ENCODE data around the gene SLX9. TPM values are rescaled to one million over a fixed set of nuclear protein-coding genes. Genes with fewer than 3 reads are reported as not detected.

SLX9 gene
- total RNA-seq, 3 donors from 2014 or later: 15.8 to 17.7 (median 17.0) TPM

- no peaks in the 10 kb centered on the region for H3K9me3 ChIP-seq
- H3K27me3 ChIP-seq: no peaks in the 10 kb centered on the region
- peaks cover 0 to 8% of the 10 kb centered on the region in 2 donors for H3K4me1 ChIP-seq
- DNase-seq (ENCODE audit: low spot score in 2 of 2): no peak
- H3K36me3 ChIP-seq: no peaks in the 10 kb centered on the region
- TF ChIP-seq, protein P1, sequence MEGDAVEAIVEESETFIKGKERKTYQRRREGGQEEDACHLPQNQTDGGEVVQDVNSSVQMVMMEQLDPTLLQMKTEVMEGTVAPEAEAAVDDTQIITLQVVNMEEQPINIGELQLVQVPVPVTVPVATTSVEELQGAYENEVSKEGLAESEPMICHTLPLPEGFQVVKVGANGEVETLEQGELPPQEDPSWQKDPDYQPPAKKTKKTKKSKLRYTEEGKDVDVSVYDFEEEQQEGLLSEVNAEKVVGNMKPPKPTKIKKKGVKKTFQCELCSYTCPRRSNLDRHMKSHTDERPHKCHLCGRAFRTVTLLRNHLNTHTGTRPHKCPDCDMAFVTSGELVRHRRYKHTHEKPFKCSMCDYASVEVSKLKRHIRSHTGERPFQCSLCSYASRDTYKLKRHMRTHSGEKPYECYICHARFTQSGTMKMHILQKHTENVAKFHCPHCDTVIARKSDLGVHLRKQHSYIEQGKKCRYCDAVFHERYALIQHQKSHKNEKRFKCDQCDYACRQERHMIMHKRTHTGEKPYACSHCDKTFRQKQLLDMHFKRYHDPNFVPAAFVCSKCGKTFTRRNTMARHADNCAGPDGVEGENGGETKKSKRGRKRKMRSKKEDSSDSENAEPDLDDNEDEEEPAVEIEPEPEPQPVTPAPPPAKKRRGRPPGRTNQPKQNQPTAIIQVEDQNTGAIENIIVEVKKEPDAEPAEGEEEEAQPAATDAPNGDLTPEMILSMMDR (IDR thresholded peaks at IDR 0.05): no peak
- TF ChIP-seq POLR2A (IDR thresholded peaks at IDR 0.05) (no peak), POLR2AphosphoS5 (IDR thresholded peaks at IDR 0.05) (no peak)
- intact Hi-C loops (cut with DNase I; ENCODE audit: low total_unique reads): no loop called here
- no peak overlapping the region for H3K4me3 ChIP-seq
- H3K27ac ChIP-seq: peak overlapping the region; percentile 75 to 80
Measured at GRCh38 chr21:45004059-45004422, 64.2 kb downstream of the SLX9 start.

- intact Hi-C loops (cut with DNase I; ENCODE audit: low total_unique reads): no loop called here
- TF ChIP-seq POLR2A (IDR thresholded peaks at IDR 0.05): no peak
- peak in 2 of 3 donors; percentile 17 to 22 for TF ChIP-seq POLR2AphosphoS5 (IDR thresholded peaks at IDR 0.05)
- peak in 1 of 2 donors; percentile 75 for DNase-seq (ENCODE audit: low spot score in 2 of 2)
- Histone ChIP-seq H3K27ac (peak overlapping the region; percentile 75 to 80), H3K4me1 (peaks cover 0 to 8% of the 10 kb centered on the region in 2 donors), H3K4me3 (no peak overlapping the region), H3K36me3 (no peaks in the 10 kb centered on the region), H3K27me3 (no peaks in the 10 kb centered on the region), H3K9me3 (no peaks in the 10 kb centered on the region)
Measured at GRCh38 chr21:45004481-45005247, 64.8 kb downstream of the SLX9 start.

DNA sequence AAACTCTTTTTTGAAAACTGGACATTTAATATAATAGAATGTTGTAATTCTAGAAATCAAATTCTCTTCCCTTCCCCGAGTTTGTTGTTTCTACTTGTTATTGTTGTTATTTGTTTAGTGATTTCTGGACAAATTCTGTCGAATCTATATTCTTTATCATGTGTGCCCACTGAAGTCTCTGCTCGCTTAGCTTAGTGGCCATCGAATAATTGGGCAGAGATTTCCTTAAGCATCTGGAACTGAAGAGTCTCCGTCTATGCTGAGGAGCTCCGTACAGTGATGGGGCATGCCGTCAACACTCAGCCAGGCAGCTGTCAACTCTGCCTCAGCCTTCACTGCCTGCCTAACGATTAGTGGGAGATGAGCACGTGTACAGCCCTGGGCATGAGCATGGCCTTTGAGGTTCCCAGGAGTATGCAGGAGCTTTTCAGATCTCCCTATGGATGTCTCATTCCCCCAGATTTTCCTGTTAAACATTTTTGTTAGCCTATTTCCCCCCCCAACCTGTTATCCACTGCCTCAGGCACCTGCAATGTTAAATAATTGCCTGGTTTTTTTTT, 66.8 kb downstream of the SLX9 start:
- TF ChIP-seq POLR2AphosphoS5 (IDR thresholded peaks at IDR 0.05) (no peak), POLR2A (IDR thresholded peaks at IDR 0.05) (no peak)
- TF ChIP-seq, protein P1 (IDR thresholded peaks at IDR 0.05): no peak
- no peaks in the 10 kb centered on the region for H3K27me3 ChIP-seq
- no peak overlapping the region for H3K4me3 ChIP-seq
- intact Hi-C loops (cut with DNase I; ENCODE audit: low total_unique reads): no loop called here
- no peaks in the 10 kb centered on the region for H3K36me3 ChIP-seq
- no peak overlapping the region for H3K27ac ChIP-seq
- no peak for DNase-seq (ENCODE audit: low spot score in 2 of 2)
- H3K9me3 ChIP-seq: no peaks in the 10 kb centered on the region
- no peaks in the 10 kb centered on the region for H3K4me1 ChIP-seq

GRCh38 chr21:45009616-45010015, 69.8 kb downstream of the SLX9 start:
- Histone ChIP-seq H3K27me3 (no peaks in the 10 kb centered on the region), H3K27ac (peak overlapping the region; percentile 59 to 83), H3K9me3 (no peaks in the 10 kb centered on the region), H3K4me1 (no peaks in the 10 kb centered on the region), H3K36me3 (no peaks in the 10 kb centered on the region), H3K4me3 (no peak overlapping the region)
- DNase-seq (ENCODE audit: low spot score in 2 of 2): no peak
- TF ChIP-seq, protein P1 (IDR thresholded peaks at IDR 0.05): no peak
- TF ChIP-seq POLR2A (IDR thresholded peaks at IDR 0.05) (no peak), POLR2AphosphoS5 (IDR thresholded peaks at IDR 0.05) (no peak)
- intact Hi-C loops (cut with DNase I; ENCODE audit: low total_unique reads): no loop called here

DNA sequence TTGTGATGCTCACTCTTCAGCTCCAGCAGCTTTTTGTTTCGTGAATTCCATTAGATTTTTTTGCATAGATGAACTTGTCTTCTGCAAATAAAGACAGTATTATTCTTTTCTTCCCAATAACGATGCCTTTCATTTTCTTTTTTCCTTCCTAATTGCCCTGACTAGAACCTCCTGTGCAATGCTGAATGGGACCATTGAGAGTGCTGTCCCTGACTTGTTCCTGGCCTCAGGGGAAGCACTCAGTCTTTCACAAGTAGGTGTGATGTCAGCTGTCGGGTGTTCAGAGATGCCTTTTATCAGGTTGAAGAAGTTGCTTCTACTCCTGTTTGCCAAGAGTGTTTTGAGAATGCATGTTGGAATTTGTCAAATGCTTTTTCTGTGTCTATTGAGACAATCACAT, 70.3 kb downstream of the SLX9 start:
- peak overlapping the region; percentile 68 to 87 for H3K27ac ChIP-seq
- intact Hi-C loops (cut with DNase I; ENCODE audit: low total_unique reads): no loop called here
- no peak overlapping the region for H3K4me3 ChIP-seq
- no peak for TF ChIP-seq POLR2A (IDR thresholded peaks at IDR 0.05)
- TF ChIP-seq, protein P1 (IDR thresholded peaks at IDR 0.05): peak in 1 of 3 donors; percentile 53
- TF ChIP-seq POLR2AphosphoS5 (IDR thresholded peaks at IDR 0.05): peak in 1 of 3 donors; percentile 68
- peak in 1 of 2 donors; percentile 91 for DNase-seq (ENCODE audit: low spot score in 2 of 2)
- H3K4me1 ChIP-seq: no peaks in the 10 kb centered on the region
- no peaks in the 10 kb centered on the region for H3K36me3 ChIP-seq
- no peaks in the 10 kb centered on the region for H3K27me3 ChIP-seq
- no peaks in the 10 kb centered on the region for H3K9me3 ChIP-seq

All from breast epithelium (tissue), 4 donors.